GM06990 (cell line): ENCODE results near the gene LRRC2.

Experiments
- DNase-seq: peaks from one replicate; pipeline ENCODE4 v3.0.0-alpha.2; 2011; ENCODE audit not compliant: insufficient read length; ENCODE audit errors: extremely low read depth
- H3K27me3 ChIP-seq: replicated peaks from 2 replicates; pipeline ENCODE4 v1.6.0; 2011; ENCODE audit warnings: low read length; ENCODE audit not compliant: control insufficient read depth, insufficient read depth
- H3K36me3 ChIP-seq: 2 replicates; pipeline ENCODE4 v1.5.1; 2011; ENCODE audit warnings: low read length; ENCODE audit not compliant: control insufficient read depth, insufficient read depth
- H3K4me3 ChIP-seq: replicated peaks from 2 replicates; pipeline ENCODE4 v1.5.1; 2011; ENCODE audit warnings: low read depth, mild to moderate bottlenecking, control low read depth, low read length
- TF ChIP-seq, protein P1 (sequence below): IDR thresholded peaks from 2 replicates; pipeline ENCODE4 v1.5.1; 2011; ENCODE audit warnings: low read length, control low read depth, mild to moderate bottlenecking, inconsistent platforms; ENCODE audit not compliant: insufficient read depth, poor library complexity, severe bottlenecking

Gene LRRC2

DNA sequence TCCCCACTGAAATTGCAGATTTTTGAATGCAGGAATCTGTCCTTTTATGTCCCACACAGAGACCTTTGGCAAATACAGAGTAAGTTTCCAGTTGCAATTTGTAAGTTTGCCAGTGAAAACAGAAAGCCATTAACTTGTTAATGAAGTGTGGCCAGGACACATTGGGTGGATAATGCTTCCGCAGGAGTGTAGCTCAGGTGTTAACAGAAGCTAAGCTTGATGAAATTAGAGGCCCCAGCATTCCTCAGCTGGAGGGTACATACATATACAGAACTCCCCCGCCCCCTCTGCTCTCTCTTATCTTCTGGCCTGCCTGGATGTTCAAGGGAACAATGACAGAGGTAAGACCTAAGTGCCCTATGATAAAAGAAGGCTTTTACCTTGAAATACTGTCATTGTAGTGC lies 8.1 kb upstream of the LRRC2 start:
- Histone ChIP-seq H3K4me3 (no peak overlapping the region), H3K27me3 (peaks cover 2% of the 10 kb centered on the region; the same call in 1 of the 2 replicates), H3K36me3 (no peaks in the 10 kb centered on the region)
- TF ChIP-seq, protein P1, sequence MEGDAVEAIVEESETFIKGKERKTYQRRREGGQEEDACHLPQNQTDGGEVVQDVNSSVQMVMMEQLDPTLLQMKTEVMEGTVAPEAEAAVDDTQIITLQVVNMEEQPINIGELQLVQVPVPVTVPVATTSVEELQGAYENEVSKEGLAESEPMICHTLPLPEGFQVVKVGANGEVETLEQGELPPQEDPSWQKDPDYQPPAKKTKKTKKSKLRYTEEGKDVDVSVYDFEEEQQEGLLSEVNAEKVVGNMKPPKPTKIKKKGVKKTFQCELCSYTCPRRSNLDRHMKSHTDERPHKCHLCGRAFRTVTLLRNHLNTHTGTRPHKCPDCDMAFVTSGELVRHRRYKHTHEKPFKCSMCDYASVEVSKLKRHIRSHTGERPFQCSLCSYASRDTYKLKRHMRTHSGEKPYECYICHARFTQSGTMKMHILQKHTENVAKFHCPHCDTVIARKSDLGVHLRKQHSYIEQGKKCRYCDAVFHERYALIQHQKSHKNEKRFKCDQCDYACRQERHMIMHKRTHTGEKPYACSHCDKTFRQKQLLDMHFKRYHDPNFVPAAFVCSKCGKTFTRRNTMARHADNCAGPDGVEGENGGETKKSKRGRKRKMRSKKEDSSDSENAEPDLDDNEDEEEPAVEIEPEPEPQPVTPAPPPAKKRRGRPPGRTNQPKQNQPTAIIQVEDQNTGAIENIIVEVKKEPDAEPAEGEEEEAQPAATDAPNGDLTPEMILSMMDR: no peak
- DNase-seq: no peak

DNA sequence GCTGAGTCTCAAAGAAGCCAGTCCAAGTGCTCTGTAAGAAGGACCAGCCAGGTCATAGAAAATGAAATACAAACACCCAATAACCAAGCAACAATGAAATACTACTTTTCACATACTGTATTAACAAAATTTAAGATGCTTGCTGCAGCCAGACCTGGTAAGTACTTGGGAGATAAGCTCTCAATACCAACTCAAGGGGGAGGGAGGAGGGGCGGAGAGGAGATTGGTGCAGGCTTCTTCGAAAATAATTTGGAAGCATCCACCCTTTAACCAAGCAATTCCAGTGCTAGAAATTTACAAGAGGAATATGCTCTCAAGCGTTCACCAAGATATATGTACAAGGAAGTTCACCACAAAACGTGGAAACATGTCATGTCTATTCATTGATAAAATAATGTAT lies 7.6 kb upstream of the LRRC2 start:
- Histone ChIP-seq H3K27me3 (peaks cover 2% of the 10 kb centered on the region; the same call in 1 of the 2 replicates), H3K4me3 (no peak overlapping the region), H3K36me3 (no peaks in the 10 kb centered on the region)
- TF ChIP-seq, protein P1: no peak
- DNase-seq: no peak

DNA sequence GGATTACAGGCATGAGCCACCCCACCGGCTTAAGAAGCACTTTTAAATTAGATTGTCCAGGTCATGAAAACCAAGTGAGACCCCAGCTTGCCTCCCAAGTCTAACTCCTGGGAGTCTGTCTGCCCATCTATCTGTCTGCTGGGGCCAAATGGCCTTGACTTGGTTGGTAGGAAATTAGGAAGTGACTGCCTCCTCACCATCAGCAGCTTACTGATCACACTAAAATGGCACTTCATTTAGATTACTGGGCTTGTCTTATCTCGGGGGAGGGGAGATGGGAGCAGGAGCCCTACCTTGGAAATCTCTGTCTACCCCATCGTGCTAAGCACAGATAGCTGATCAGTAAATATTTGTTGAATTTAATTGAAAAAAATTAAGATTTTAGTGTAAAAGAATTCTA lies 5.6 kb upstream of the LRRC2 start:
- Histone ChIP-seq H3K36me3 (no peaks in the 10 kb centered on the region), H3K4me3 (no peak overlapping the region), H3K27me3 (peaks cover 2% of the 10 kb centered on the region; the same call in 1 of the 2 replicates)
- no peak for DNase-seq
- TF ChIP-seq, protein P1: no peak

DNA sequence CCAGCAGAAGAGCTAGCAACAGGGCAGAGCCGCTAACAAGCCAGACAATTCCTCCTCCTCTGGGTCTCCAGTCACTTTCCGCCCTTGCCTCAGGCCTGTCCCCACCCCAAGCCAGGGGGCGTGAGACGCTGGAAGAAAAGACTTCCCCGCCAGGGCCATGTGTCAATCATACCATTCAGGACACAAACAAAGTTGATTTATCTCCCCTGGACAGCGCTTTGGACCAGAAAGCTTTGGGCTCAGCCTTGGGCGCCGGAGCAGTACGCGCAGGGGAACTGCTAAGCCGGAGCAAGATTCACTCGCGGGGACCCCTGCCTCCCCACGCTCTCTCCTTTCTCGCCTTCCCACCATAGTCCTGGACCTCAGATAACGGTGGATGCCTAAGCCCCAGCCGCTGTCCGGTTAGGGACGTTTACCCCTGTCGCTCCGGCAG lies 479 bp downstream of the LRRC2 start:
- H3K27me3 ChIP-seq: peaks cover 1% of the 10 kb centered on the region; the same call in 1 of the 2 replicates
- DNase-seq: no peak

DNA sequence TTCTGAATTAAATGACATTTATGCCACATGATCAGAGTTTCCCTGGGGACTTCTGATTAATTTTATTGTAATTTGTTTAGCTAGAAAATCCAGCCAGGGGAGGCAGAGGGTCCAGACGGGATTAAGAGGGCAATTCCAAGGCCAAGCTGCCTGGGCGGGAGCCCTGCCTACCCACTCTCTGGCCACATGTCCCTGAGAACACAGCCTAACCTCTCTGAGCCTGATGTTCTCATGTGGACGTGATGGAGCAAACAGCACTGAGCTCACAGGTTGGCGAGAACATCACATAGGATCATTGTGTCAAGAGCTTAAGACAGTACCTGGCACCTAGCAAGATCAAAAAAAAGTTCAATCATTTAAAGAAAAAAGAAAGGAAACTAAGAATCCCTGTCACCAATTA lies 1.0 kb downstream of the LRRC2 start:
- DNase-seq: no peak

More for the DNA sequence above, 479 bp downstream of the LRRC2 start:
- H3K4me3 ChIP-seq: no peak overlapping the region
- no peaks in the 10 kb centered on the region for H3K36me3 ChIP-seq
- TF ChIP-seq, protein P1: no peak

More for the DNA sequence above, 1.0 kb downstream of the LRRC2 start:
- TF ChIP-seq, protein P1: no peak
- Histone ChIP-seq H3K36me3 (no peaks in the 10 kb centered on the region), H3K27me3 (peaks cover 1% of the 10 kb centered on the region; the same call in 1 of the 2 replicates), H3K4me3 (no peak overlapping the region)
